Endodermal cell (in vitro differentiated cells): Measurements from ENCODE around the gene FNBP1. TPM values are rescaled to one million over a fixed set of nuclear protein-coding genes. Genes with fewer than 3 reads are reported as not detected.

Experiments used
- DNase-seq: peaks from one replicate; pipeline ENCODE4 v3.0.0-alpha.2; 2017
- H3K27ac ChIP-seq: 2 replicates; pipeline ENCODE4 v1.5.1; 2013; ENCODE audit warnings: mild to moderate bottlenecking, low read depth, low read length, moderate library complexity
- H3K27me3 ChIP-seq: 2 replicates; pipeline ENCODE4 v1.6.1; 2013; ENCODE audit warnings: mild to moderate bottlenecking, low read length, moderate library complexity; ENCODE audit not compliant: insufficient read depth, control insufficient read depth, poor library complexity, severe bottlenecking
- H3K36me3 ChIP-seq: 2 replicates; pipeline ENCODE4 v1.7.0; 2013; ENCODE audit warnings: mild to moderate bottlenecking, low read length, moderate library complexity; ENCODE audit not compliant: control insufficient read depth, insufficient read depth
- H3K4me1 ChIP-seq: one replicate; pipeline ENCODE4 v1.7.0; 2013; ENCODE audit warnings: low read length; ENCODE audit not compliant: control insufficient read depth, insufficient read depth
- H3K4me3 ChIP-seq: 2 replicates; pipeline ENCODE4 v1.5.1; 2013; ENCODE audit warnings: mild to moderate bottlenecking, low read length, moderate library complexity
- H3K9ac ChIP-seq: 2 replicates; pipeline ENCODE4 v1.6.1; 2013; ENCODE audit warnings: mild to moderate bottlenecking, low read length, moderate library complexity; ENCODE audit not compliant: poor library complexity, severe bottlenecking; ENCODE audit errors: extremely low read depth
- H3K9me3 ChIP-seq: 2 replicates; pipeline ENCODE4 v1.6.1; 2013; ENCODE audit warnings: mild to moderate bottlenecking, low read length, moderate library complexity; ENCODE audit not compliant: control insufficient read depth
- H3K27ac Mint-ChIP-seq: 2 replicates; pipeline ENCODE4 v1.8.0; 2020; ENCODE audit warnings: mixed read lengths
- H3K27me3 Mint-ChIP-seq: 2 replicates; pipeline ENCODE4 v1.8.0; 2021; ENCODE audit warnings: mild to moderate bottlenecking, mixed read lengths; ENCODE audit not compliant: insufficient read depth
- H3K36me3 Mint-ChIP-seq: 2 replicates; pipeline ENCODE4 v1.8.0; 2020; ENCODE audit warnings: low read depth, mixed read lengths
- H3K4me1 Mint-ChIP-seq: 2 replicates; pipeline ENCODE4 v1.8.0; 2020; ENCODE audit warnings: mixed read lengths
- H3K4me3 Mint-ChIP-seq: 2 replicates; pipeline ENCODE4 v1.8.0; 2020; ENCODE audit warnings: mild to moderate bottlenecking, moderate library complexity, mixed read lengths
- H3K9me3 Mint-ChIP-seq: 2 replicates; pipeline ENCODE4 v1.8.0; 2020; ENCODE audit warnings: mild to moderate bottlenecking, mixed read lengths
- WGBS, 2 experiments: methylation state at CpG; one replicate each; pipeline versions ENCODE4 v1.1.5 to v1.1.7; 2013; ENCODE audit warnings: missing lambda C conversion rate in 2 of 2, mixed read lengths in 1 of 2; ENCODE audit not compliant: insufficient coverage in 1 of 2, insufficient read length in 1 of 2; 5-methylcytosine and 5-hydroxymethylcytosine counted together
- microRNA-seq: library from miRNA; unstranded; fragments of <30 nt; microRNA quantifications from one replicate; pipeline ENCODE4 v1.2.0, GENCODE V29; 2020; ENCODE audit warnings: borderline microRNAs expressed
- total RNA-seq, 2 donors: library from RNA; stranded (reverse); fragmentation: NEBNext Ultra II Directional in 1 of 2; extraction: Animal tissue kit (Norgen Biotek cat#: 25700) in 1 of 2; gene quantifications; 2 replicates in 1 of 2; 3 replicates in 1 of 2; pipeline ENCODE4 v1.2.1, GENCODE V29; 2021
- TF ChIP-seq, protein P1 (sequence below): fragments of 200-600 bp; sonication (generic); conservative IDR thresholded peaks from 2 replicates; pipeline ENCODE4 v1.5.0; 2021; ENCODE audit warnings: antibody characterized with exemption, mild to moderate bottlenecking

Gene FNBP1
- total RNA-seq, 2 donors from 2014 or later: 41.4 to 43.3 TPM

DNA sequence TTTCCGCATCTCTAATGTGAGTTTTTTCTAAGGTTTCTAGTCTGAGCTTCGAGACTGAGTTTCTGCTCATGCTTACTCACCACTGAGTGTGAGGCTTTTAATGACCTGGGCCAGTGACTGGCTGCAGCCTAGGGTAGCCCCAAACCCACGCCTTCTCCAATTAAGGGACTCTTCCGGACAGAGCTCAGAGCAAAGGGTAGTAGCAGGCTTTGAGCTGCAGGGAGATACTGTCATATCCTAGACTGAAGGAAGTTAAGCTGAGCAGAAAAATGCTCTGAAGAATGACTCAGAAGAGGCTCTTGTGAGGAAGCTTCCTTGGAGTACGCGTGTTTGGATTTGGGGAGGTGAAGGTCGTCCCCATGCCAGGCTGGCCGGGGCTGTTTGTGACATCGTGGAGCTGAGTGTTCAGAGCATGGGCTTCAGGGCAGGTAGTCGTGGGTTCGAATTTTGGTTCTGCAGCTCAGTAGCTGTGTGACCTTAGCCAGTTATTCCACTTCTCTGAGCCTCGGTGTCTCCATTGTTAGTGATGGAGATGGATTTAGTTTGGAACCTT lies 204.2 kb downstream of the FNBP1 start:
- H3K36me3 Mint-ChIP-seq: peaks cover 7% of the 10 kb centered on the region
- H3K27ac ChIP-seq: no peak overlapping the region
- H3K4me3 ChIP-seq: no peak overlapping the region
- no peak overlapping the region for H3K9ac ChIP-seq
- DNase-seq: no peak
- TF ChIP-seq, protein P1, sequence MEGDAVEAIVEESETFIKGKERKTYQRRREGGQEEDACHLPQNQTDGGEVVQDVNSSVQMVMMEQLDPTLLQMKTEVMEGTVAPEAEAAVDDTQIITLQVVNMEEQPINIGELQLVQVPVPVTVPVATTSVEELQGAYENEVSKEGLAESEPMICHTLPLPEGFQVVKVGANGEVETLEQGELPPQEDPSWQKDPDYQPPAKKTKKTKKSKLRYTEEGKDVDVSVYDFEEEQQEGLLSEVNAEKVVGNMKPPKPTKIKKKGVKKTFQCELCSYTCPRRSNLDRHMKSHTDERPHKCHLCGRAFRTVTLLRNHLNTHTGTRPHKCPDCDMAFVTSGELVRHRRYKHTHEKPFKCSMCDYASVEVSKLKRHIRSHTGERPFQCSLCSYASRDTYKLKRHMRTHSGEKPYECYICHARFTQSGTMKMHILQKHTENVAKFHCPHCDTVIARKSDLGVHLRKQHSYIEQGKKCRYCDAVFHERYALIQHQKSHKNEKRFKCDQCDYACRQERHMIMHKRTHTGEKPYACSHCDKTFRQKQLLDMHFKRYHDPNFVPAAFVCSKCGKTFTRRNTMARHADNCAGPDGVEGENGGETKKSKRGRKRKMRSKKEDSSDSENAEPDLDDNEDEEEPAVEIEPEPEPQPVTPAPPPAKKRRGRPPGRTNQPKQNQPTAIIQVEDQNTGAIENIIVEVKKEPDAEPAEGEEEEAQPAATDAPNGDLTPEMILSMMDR: no peak
- no peaks in the 10 kb centered on the region for H3K9me3 Mint-ChIP-seq
- peaks cover 27% of the 10 kb centered on the region for H3K4me1 Mint-ChIP-seq
- no peaks in the 10 kb centered on the region for H3K27me3 ChIP-seq
- WGBS, 2 experiments: 87 to 89% methylated on average over 8 to 12 of the region's 12 CpGs
- H3K27me3 Mint-ChIP-seq: peaks cover 1% of the 10 kb centered on the region
- H3K36me3 ChIP-seq: peaks cover 6% of the 10 kb centered on the region
- no peaks in the 10 kb centered on the region for H3K9me3 ChIP-seq
- no peaks in the 10 kb centered on the region for H3K4me1 ChIP-seq
- H3K4me3 Mint-ChIP-seq: no peak overlapping the region
- H3K27ac Mint-ChIP-seq: no peak overlapping the region

Small RNA genes within 50 kb of the gene (microRNA-seq; reads per million reads assigned to microRNA genes)
- gene MIR6855: not detected

Other genes with a start within 250 kb of the FNBP1 start
- 10 to 100 TPM; 15.2 to 16.9 TPM for gene TOR1B, start 240.0 kb downstream of the FNBP1 start, total RNA-seq
- gene TOR1A, start 219.1 kb downstream of the FNBP1 start, total RNA-seq: 10 to 100 TPM; 48.4 to 49.9 TPM
- 10 to 100 TPM; 29.9 to 34.1 TPM for gene C9orf78, start 207.9 kb downstream of the FNBP1 start, total RNA-seq
- gene USP20, start 207.7 kb downstream of the FNBP1 start, total RNA-seq: 10 to 100 TPM; 24.4 to 25.8 TPM
- 10 to 100 TPM; 50.7 to 62.0 TPM for gene GPR107, start 10.7 kb upstream of the FNBP1 start, total RNA-seq
- 10 to 100 TPM; 40.6 to 47.7 TPM for gene NCS1, start 129.2 kb upstream of the FNBP1 start, total RNA-seq
- gene HMCN2, start 222.6 kb upstream of the FNBP1 start, total RNA-seq: 1 to 10 TPM; 3.3 to 3.9 TPM